Neural progenitor cell (in vitro differentiated cells): ENCODE data around the gene CHCHD1. TPM values are rescaled to one million over a fixed set of nuclear protein-coding genes. Genes with fewer than 3 reads are reported as not detected.
A peak's percentile ranks its signal among the peaks of the same experiment; 100 is the strongest.
"Not testable (repeated sequence)": the region's sequence is repeated elsewhere in the genome, so short reads cannot be mapped to it uniquely, and the experiment has no call there.

Experiments
- DNase-seq: peaks from one replicate; pipeline ENCODE4 v3.0.0-alpha.2; 2016; ENCODE audit warnings: low spot score
- H2AFZ ChIP-seq: fragments of 200-600 bp; sonication (generic); replicated peaks from 2 replicates; pipeline ENCODE4 v1.6.1; 2016; ENCODE audit warnings: antibody characterized with exemption
- H3F3A ChIP-seq: fragments of 200-600 bp; sonication (generic); 2 replicates; pipeline ENCODE4 v1.6.1; 2016; ENCODE audit warnings: antibody characterized with exemption, low read depth
- H3K27ac ChIP-seq: fragments of 200-600 bp; sonication (generic); 2 replicates; pipeline ENCODE4 v1.5.1; 2016; ENCODE audit warnings: mild to moderate bottlenecking
- H3K27me3 ChIP-seq: fragments of 200-600 bp; sonication (generic); 2 replicates; pipeline ENCODE4 v1.6.1; 2016; ENCODE audit warnings: mild to moderate bottlenecking, moderate library complexity
- H3K36me3 ChIP-seq: fragments of 200-600 bp; sonication (generic); 2 replicates; pipeline ENCODE4 v1.5.1; 2016
- H3K4me1 ChIP-seq: fragments of 200-600 bp; sonication (generic); 2 replicates; pipeline ENCODE4 v1.6.1; 2016; ENCODE audit warnings: mixed run types
- H3K4me2 ChIP-seq: fragments of 200-600 bp; sonication (generic); 2 replicates; pipeline ENCODE4 v1.6.1; 2016
- H3K4me3 ChIP-seq: fragments of 200-600 bp; sonication (generic); 2 replicates; pipeline ENCODE4 v1.5.1; 2016
- H3K79me2 ChIP-seq: fragments of 200-600 bp; sonication (generic); 2 replicates; pipeline ENCODE4 v1.6.1; 2016; ENCODE audit warnings: low read depth
- H3K9ac ChIP-seq: fragments of 200-600 bp; sonication (generic); 2 replicates; pipeline ENCODE4 v1.6.1; 2016
- H3K9me3 ChIP-seq: fragments of 200-600 bp; sonication (generic); 2 replicates; pipeline ENCODE4 v1.5.1; 2016; ENCODE audit warnings: low read depth
- H4K20me1 ChIP-seq: fragments of 200-600 bp; sonication (generic); 2 replicates; pipeline ENCODE4 v1.6.1; 2016; ENCODE audit warnings: low read depth
- H3K27ac Mint-ChIP-seq: 3 replicates; pipeline ENCODE4 v1.8.0; 2021; ENCODE audit warnings: mixed read lengths
- H3K27me3 Mint-ChIP-seq: 2 replicates; pipeline ENCODE4 v1.8.0; 2022; ENCODE audit warnings: low read depth, mild to moderate bottlenecking, inconsistent platforms, moderate library complexity, mixed read lengths; ENCODE audit not compliant: insufficient read depth
- H3K36me3 Mint-ChIP-seq: 3 replicates; pipeline ENCODE4 v1.8.0; 2021; ENCODE audit warnings: mixed read lengths
- H3K4me1 Mint-ChIP-seq: 3 replicates; pipeline ENCODE4 v1.8.0; 2021; ENCODE audit warnings: mixed read lengths
- H3K4me3 Mint-ChIP-seq: 3 replicates; pipeline ENCODE4 v1.8.0; 2021; ENCODE audit warnings: mild to moderate bottlenecking, moderate library complexity, mixed read lengths
- H3K9me3 Mint-ChIP-seq: 3 replicates; pipeline ENCODE4 v1.8.0; 2020; ENCODE audit warnings: mixed read lengths
- EZH2 ChIP-seq: fragments of 200-600 bp; sonication (generic); IDR thresholded peaks from 2 replicates; pipeline ENCODE4 v1.6.1; 2017; ENCODE audit warnings: antibody characterized with exemption, mild to moderate bottlenecking, moderate library complexity
- EZH2phosphoT487 ChIP-seq: fragments of 200-600 bp; sonication (generic); IDR thresholded peaks from 2 replicates; pipeline ENCODE4 v1.6.1; 2017; ENCODE audit warnings: antibody characterized with exemption
- total RNA-seq: library from RNA; depleted of rRNA; stranded (reverse); fragments of >200 nt; gene quantifications from 2 replicates; pipeline ENCODE4 v1.2.3, GENCODE V29; 2015; ENCODE audit warnings: low replicate concordance
- TF ChIP-seq, protein P1 (sequence below): fragments of 200-600 bp; sonication (generic); IDR thresholded peaks from 2 replicates; pipeline ENCODE4 v1.5.1; 2017; ENCODE audit warnings: antibody characterized with exemption, mild to moderate bottlenecking

The CHCHD1 gene
- total RNA-seq, 1 donor from 2014 or later: 66.7 TPM

DNA sequence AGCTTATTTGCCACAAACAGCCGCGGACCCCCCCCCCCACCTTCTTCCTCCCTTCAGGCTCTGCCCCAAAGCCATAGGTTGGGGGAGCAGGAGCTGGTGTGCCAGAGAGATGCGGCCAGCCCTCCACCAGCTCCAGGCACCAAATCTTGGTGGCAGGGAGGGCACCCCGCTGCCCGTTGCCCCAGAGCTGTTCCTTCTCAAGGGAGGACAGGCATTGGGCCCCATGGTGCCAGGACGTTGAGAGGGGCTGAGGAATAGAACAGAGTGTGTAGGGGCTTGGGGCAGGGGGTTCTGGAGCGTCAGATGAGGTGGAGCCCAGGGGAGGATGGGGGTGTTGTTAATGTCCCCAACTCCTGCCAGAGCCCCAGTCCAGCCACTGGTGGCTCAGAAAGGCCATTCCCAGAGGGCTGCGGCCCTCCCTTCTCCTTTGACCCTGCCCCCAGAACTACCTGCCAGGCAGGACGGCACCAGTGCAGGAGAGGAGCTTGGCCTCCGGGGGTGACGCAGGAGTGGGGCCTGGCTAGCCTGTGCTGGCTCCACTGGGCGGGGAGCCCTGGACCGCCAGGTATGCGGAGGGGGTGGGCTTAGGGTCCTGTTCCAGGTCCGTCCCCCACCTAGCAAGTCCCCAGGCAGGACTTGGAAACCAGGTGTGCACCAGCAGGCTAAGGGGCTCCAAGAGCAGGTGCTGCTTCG is 47.7 kb upstream of the CHCHD1 start:
- no peak for DNase-seq
- no peaks in the 10 kb centered on the region for H3K27me3 ChIP-seq
- H3K4me1 Mint-ChIP-seq: peaks cover 11% of the 10 kb centered on the region
- peaks cover 3% of the 10 kb centered on the region for H3K27me3 Mint-ChIP-seq
- H4K20me1 ChIP-seq: no peaks in the 10 kb centered on the region
- H3K27ac ChIP-seq: no peak overlapping the region
- H3K4me2 ChIP-seq: no peak overlapping the region
- no peaks in the 10 kb centered on the region for H3K4me1 ChIP-seq
- no peaks in the 10 kb centered on the region for H3K9me3 ChIP-seq
- peaks cover 35% of the 10 kb centered on the region for H3K79me2 ChIP-seq
- peaks cover 5% of the 10 kb centered on the region for H3K36me3 Mint-ChIP-seq
- no peak overlapping the region for H3K4me3 ChIP-seq
- H3K4me3 Mint-ChIP-seq: no peak overlapping the region
- no peak overlapping the region for H2AFZ ChIP-seq
- peaks cover 8% of the 10 kb centered on the region for H3F3A ChIP-seq
- H3K9ac ChIP-seq: no peak overlapping the region
- no peak for TF ChIP-seq EZH2phosphoT487
- TF ChIP-seq, protein P1, sequence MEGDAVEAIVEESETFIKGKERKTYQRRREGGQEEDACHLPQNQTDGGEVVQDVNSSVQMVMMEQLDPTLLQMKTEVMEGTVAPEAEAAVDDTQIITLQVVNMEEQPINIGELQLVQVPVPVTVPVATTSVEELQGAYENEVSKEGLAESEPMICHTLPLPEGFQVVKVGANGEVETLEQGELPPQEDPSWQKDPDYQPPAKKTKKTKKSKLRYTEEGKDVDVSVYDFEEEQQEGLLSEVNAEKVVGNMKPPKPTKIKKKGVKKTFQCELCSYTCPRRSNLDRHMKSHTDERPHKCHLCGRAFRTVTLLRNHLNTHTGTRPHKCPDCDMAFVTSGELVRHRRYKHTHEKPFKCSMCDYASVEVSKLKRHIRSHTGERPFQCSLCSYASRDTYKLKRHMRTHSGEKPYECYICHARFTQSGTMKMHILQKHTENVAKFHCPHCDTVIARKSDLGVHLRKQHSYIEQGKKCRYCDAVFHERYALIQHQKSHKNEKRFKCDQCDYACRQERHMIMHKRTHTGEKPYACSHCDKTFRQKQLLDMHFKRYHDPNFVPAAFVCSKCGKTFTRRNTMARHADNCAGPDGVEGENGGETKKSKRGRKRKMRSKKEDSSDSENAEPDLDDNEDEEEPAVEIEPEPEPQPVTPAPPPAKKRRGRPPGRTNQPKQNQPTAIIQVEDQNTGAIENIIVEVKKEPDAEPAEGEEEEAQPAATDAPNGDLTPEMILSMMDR: no peak
- no peak for TF ChIP-seq EZH2
- H3K9me3 Mint-ChIP-seq: no peaks in the 10 kb centered on the region
- no peaks in the 10 kb centered on the region for H3K36me3 ChIP-seq
- no peak overlapping the region for H3K27ac Mint-ChIP-seq

DNA sequence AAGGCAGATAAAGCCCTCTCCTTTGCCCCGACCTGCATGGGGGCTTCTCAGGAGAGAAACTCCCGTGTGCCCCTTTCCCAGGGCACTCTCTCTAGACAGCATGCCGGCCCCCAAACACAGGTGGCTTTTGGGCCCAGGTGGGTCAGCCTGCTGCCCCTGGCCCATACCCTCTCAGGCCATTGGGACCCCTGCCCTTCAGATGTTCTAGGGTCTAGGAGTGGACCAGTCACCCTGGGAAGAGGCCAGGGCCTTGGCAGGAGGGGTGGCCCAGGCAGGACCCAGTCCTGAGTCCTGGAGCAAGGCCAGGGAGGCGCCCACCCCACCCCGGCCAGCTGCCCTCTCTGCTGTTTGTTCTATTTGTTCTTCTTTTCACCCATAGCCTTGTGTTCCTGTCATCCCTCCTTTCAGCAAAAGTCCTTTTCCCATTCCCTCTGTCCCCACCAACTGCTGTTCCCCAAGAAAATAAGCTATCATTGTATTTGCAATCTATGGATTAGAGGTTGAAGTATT is 47.0 kb upstream of the CHCHD1 start:
- Histone ChIP-seq H3K27ac (no peak overlapping the region), H3K36me3 (no peaks in the 10 kb centered on the region), H3K4me2 (no peak overlapping the region), H4K20me1 (no peaks in the 10 kb centered on the region), H3F3A (peaks cover 8% of the 10 kb centered on the region), H2AFZ (no peak overlapping the region), H3K9me3 (no peaks in the 10 kb centered on the region), H3K79me2 (peaks cover 29% of the 10 kb centered on the region), H3K4me1 (no peaks in the 10 kb centered on the region), H3K27me3 (no peaks in the 10 kb centered on the region), H3K4me3 (no peak overlapping the region), H3K9ac (no peak overlapping the region)
- no peak overlapping the region for H3K27ac Mint-ChIP-seq
- peaks cover 7% of the 10 kb centered on the region for H3K4me1 Mint-ChIP-seq
- no peak overlapping the region for H3K4me3 Mint-ChIP-seq
- TF ChIP-seq EZH2phosphoT487 (no peak), EZH2 (no peak)
- TF ChIP-seq, protein P1: no peak
- DNase-seq: no peak
- H3K9me3 Mint-ChIP-seq: no peaks in the 10 kb centered on the region
- peaks cover 3% of the 10 kb centered on the region for H3K27me3 Mint-ChIP-seq
- H3K36me3 Mint-ChIP-seq: peaks cover 5% of the 10 kb centered on the region

DNA sequence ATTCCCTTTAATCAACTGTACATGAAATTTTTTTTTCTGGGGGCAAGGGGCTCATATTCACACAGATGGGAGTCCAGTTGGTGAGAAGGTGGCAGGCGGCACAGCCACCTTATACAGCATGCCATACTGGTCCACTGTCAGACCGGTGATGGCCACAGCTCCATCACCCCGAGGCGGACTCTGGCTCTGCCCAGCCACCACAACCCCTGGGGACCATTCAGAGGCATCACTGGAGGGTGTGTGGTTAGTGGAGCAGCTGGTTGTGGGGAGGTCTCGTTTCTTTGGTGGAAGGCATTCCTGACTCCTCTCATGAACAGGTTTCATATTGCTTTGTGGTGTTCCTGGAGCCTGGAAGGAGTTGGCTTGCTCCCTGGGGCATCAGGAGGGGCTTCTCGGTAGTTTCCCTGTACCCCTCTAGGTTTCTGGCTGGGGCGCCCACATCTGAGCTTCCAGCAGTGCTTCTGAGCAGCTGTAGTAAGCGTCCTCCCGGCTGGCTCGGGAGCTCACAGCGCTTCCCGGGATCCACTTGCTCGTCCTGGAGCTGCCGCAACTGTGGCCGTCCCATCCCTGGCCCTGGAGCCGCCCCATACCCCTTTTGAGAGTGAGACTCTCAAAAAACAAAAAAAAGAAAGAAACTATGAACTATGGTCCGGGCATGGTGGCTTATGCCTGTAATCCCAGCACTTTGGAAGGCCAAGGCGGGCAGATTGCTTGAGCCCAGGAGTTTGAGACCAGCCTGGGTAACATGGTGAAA is 41.2 kb upstream of the CHCHD1 start:
- H3K4me1 ChIP-seq, H3K36me3 Mint-ChIP-seq, DNase-seq, H3K4me3 Mint-ChIP-seq, H3K9me3 Mint-ChIP-seq, H3K27me3 ChIP-seq, H3K36me3 ChIP-seq, H3K4me2 ChIP-seq, H4K20me1 ChIP-seq, H3K4me3 ChIP-seq, H3K9me3 ChIP-seq, H2AFZ ChIP-seq, H3K27ac Mint-ChIP-seq, H3K9ac ChIP-seq, H3K27ac ChIP-seq, H3K27me3 Mint-ChIP-seq: not testable (repeated sequence)
- Histone ChIP-seq H3F3A (peaks cover 30% of the 10 kb centered on the region), H3K79me2 (peaks cover 34% of the 10 kb centered on the region)
- peaks cover 16% of the 10 kb centered on the region for H3K4me1 Mint-ChIP-seq

DNA sequence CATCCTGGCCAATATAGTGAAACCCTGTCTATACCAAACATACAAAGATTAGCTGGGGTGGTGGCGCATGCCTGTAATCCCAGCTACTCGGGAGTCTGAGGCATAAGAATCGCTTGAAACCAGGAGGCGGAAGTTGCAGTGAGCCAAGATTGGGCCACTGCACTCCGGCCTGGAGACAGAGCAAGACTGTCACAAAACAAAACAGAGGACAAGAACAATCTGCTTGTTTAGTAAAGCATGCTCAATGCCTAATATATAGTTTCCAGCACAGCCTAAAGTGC is 39.5 kb upstream of the CHCHD1 start:
- H3K9me3 Mint-ChIP-seq: no peaks in the 10 kb centered on the region
- peak overlapping the region; percentile 90 for H3K4me2 ChIP-seq
- no peak overlapping the region for H2AFZ ChIP-seq
- H4K20me1 ChIP-seq: no peaks in the 10 kb centered on the region
- TF ChIP-seq EZH2 (no peak), EZH2phosphoT487 (no peak)
- TF ChIP-seq, protein P1: no peak
- DNase-seq: no peak
- H3K27me3 Mint-ChIP-seq: no peaks in the 10 kb centered on the region
- H3K27me3 ChIP-seq: no peaks in the 10 kb centered on the region
- H3K9ac ChIP-seq: no peak overlapping the region
- H3K36me3 ChIP-seq: no peaks in the 10 kb centered on the region
- no peak overlapping the region for H3K27ac Mint-ChIP-seq
- H3K9me3 ChIP-seq: no peaks in the 10 kb centered on the region
- H3K27ac ChIP-seq: no peak overlapping the region
- no peak overlapping the region for H3K4me3 ChIP-seq
- peaks cover 38% of the 10 kb centered on the region for H3K79me2 ChIP-seq
- H3F3A ChIP-seq: peaks cover 30% of the 10 kb centered on the region
- H3K4me1 Mint-ChIP-seq: peaks cover 19% of the 10 kb centered on the region
- H3K36me3 Mint-ChIP-seq: no peaks in the 10 kb centered on the region
- H3K4me3 Mint-ChIP-seq: no peak overlapping the region
- peaks cover 6% of the 10 kb centered on the region for H3K4me1 ChIP-seq
